PC-3 (cell line): Measurements from ENCODE around the gene ADGRE1. TPM values are rescaled to one million over a fixed set of nuclear protein-coding genes. Genes with fewer than 3 reads are reported as not detected.

Experiments used
- ATAC-seq: fragments of 200-7000 bp; cut with Tn5 transposase; 2 replicates; pipeline ENCODE4 v1.9.1; 2020; ENCODE audit warnings: mild to moderate bottlenecking, moderate library complexity
- BruUV-seq: library from RNA; stranded (reverse); fragments of 400-500 nt; replicated peaks from 2 replicates; lab custom pipeline; 2021; lab: Mats Ljungman, UMichigan
- CTCF ChIA-PET: fragments of 300-600 bp; sonication (Branson Sonifier 250); formaldehyde crosslinking; loops from one replicate; lab custom pipeline; 2022; ENCODE audit warnings: antibody characterized with exemption; lab: Charles Lee
- POLR2A ChIA-PET: fragments of 300-600 bp; sonication (Branson Sonifier 250); formaldehyde crosslinking; loops from one replicate; lab custom pipeline; 2022; ENCODE audit warnings: antibody characterized with exemption; ENCODE audit not compliant: unreplicated experiment; lab: Charles Lee
- DNase-seq: peaks from one replicate; pipeline ENCODE4 v3.0.0-alpha.2; 2015
- H2AFZ ChIP-seq: fragments of 300-600 bp; sonication (generic); 2 replicates; pipeline ENCODE4 v1.6.0; 2016; ENCODE audit warnings: antibody characterized with exemption, low read length
- H3F3A ChIP-seq: fragments of 300-600 bp; sonication (generic); one replicate; pipeline ENCODE4 v1.6.0; 2017; ENCODE audit warnings: antibody characterized with exemption, low read length, control low read depth, mild to moderate bottlenecking; ENCODE audit not compliant: unreplicated experiment
- H3K27ac ChIP-seq: fragments of 300-600 bp; sonication (generic); 2 replicates; pipeline ENCODE4 v1.5.1; 2016; ENCODE audit warnings: mild to moderate bottlenecking, low read length
- H3K27me3 ChIP-seq: fragments of 300-600 bp; sonication (generic); 2 replicates; pipeline ENCODE4 v1.6.1; 2016; ENCODE audit warnings: low read length, mixed read lengths
- H3K36me3 ChIP-seq: fragments of 300-600 bp; sonication (generic); 2 replicates; pipeline ENCODE4 v1.6.1; 2016; ENCODE audit warnings: low read depth, mixed run types, low read length, mixed read lengths
- H3K4me1 ChIP-seq: fragments of 300-600 bp; sonication (generic); 2 replicates; pipeline ENCODE4 v1.5.1; 2016; ENCODE audit warnings: low read length; ENCODE audit not compliant: insufficient read depth
- H3K4me2 ChIP-seq: fragments of 300-600 bp; sonication (generic); 2 replicates; pipeline ENCODE4 v1.6.0; 2016; ENCODE audit warnings: low read length
- H3K4me3 ChIP-seq: fragments of 300-600 bp; sonication (generic); 2 replicates; pipeline ENCODE4 v1.5.1; 2016; ENCODE audit warnings: mild to moderate bottlenecking, low read length, mixed read lengths
- H3K79me2 ChIP-seq: fragments of 300-600 bp; sonication (generic); 2 replicates; pipeline ENCODE4 v1.6.1; 2017; ENCODE audit warnings: low read length, mixed read lengths
- H3K9ac ChIP-seq: fragments of 300-600 bp; sonication (generic); 2 replicates; pipeline ENCODE4 v1.6.0; 2016; ENCODE audit warnings: mild to moderate bottlenecking, low read length
- H3K9me2 ChIP-seq: fragments of 300-600 bp; sonication (generic); replicated peaks from 2 replicates; pipeline ENCODE4 v1.6.1; 2016; ENCODE audit warnings: mixed run types, low read length, mixed read lengths
- H3K9me3 ChIP-seq: fragments of 300-600 bp; sonication (generic); 2 replicates; pipeline ENCODE4 v1.6.1; 2016; ENCODE audit warnings: low read length, mixed read lengths
- H4K20me1 ChIP-seq: fragments of 300-600 bp; sonication (generic); 2 replicates; pipeline ENCODE4 v1.6.1; 2016; ENCODE audit warnings: low read length, mixed read lengths
- CTCF ChIP-seq: fragments of 300-600 bp; sonication (generic); conservative IDR thresholded peaks from 2 replicates; pipeline ENCODE4 v1.5.1; 2017; ENCODE audit warnings: antibody characterized with exemption, low read depth, mild to moderate bottlenecking, low read length
- EZH2 ChIP-seq: fragments of 300-600 bp; sonication (generic); IDR thresholded peaks from one replicate; pipeline ENCODE4 v1.6.1; 2017; ENCODE audit warnings: antibody characterized with exemption, mild to moderate bottlenecking, low read length; ENCODE audit not compliant: unreplicated experiment
- EZH2phosphoT487 ChIP-seq: fragments of 300-600 bp; sonication (generic); IDR thresholded peaks from 2 replicates; pipeline ENCODE4 v1.6.1; 2018; ENCODE audit warnings: mild to moderate bottlenecking, antibody characterized with exemption, low read length, borderline replicate concordance
- intact Hi-C: fragments of 100-400 bp; cut with micrococcal nuclease; formaldehyde crosslinking; loops from 2 replicates; pipeline ENCODE4 v1.9.0; 2023
- total RNA-seq: library from RNA; depleted of rRNA; stranded (reverse); fragments of >200 nt; gene quantifications from 2 replicates; pipeline ENCODE4 v1.2.3, GENCODE V29; 2014

Gene ADGRE1
- total RNA-seq, 1 experiment from 2014 or later, result not detected

DNA sequence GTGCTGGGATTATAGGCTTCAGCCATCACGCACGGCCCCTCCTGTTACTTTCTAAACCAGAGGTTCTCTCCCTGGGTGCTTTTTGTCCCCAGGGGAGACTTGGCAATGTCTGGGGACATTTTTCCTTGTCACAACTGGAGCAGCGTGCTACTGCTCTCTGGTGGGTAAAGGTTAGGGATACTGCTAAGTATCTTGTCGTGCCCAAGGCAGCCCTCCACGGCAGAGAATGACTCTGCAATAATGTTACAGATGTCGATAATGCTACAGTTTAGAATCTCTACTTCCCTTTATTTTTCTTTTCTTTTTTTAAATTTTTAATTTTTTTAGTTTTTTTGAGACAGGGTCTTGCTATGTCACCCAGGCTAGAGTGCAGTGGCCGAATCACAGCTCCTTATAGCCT, 38.0 kb downstream of the ADGRE1 start:
- no peaks in the 10 kb centered on the region for H3F3A ChIP-seq
- POLR2A ChIA-PET, result no interaction called here

GRCh38 chr19:6925801-6926751, 38.7 kb downstream of the ADGRE1 start:
- no TSS peak for BruUV-seq
- Histone ChIP-seq H3K27me3 (peaks cover 12% of the 10 kb centered on the region; the same call in 1 of the 2 replicates), H3K4me2 (peak overlapping the region; percentile 60), H3K79me2 (no peaks in the 10 kb centered on the region), H2AFZ (peak overlapping the region; percentile 62; the same call in 1 of the 2 replicates), H3K9ac (no peak overlapping the region), H3K36me3 (no peaks in the 10 kb centered on the region), H3K9me2 (no peaks in the 10 kb centered on the region), H3F3A (no peaks in the 10 kb centered on the region), H4K20me1 (no peaks in the 10 kb centered on the region), H3K4me3 (peak overlapping the region; percentile 33; the same call in 1 of the 2 replicates), H3K4me1 (no peaks in the 10 kb centered on the region), H3K27ac (no peak overlapping the region), H3K9me3 (peaks cover 8% of the 10 kb centered on the region)
- ChIA-PET POLR2A (no interaction called here), CTCF (interaction anchor here (0.7 kb wide), 1 partner anchor 591 kb away, joined by 3 read pairs; no protein-coding TSS in a partner anchor)
- intact Hi-C loops, result no loop called here
- TF ChIP-seq EZH2 (no peak), CTCF (peak; percentile 66)
- peak; percentile 46 for ATAC-seq
- peak; percentile 60 for DNase-seq

More for the DNA sequence above, 38.0 kb downstream of the ADGRE1 start:
- DNase-seq, result no peak
- peaks cover 7% of the 10 kb centered on the region for H3K9me3 ChIP-seq
- peak overlapping the region; percentile 60; the same call in 1 of the 2 replicates for H3K4me2 ChIP-seq
- no peaks in the 10 kb centered on the region for H3K36me3 ChIP-seq
- H4K20me1 ChIP-seq, result no peaks in the 10 kb centered on the region
- ATAC-seq, result no peak
- no peak overlapping the region for H3K27ac ChIP-seq
- H3K9me2 ChIP-seq, result no peaks in the 10 kb centered on the region
- H3K4me3 ChIP-seq, result no peak overlapping the region
- intact Hi-C loops, result no loop called here
- no TSS peak for BruUV-seq
- peaks cover 12% of the 10 kb centered on the region; the same call in 1 of the 2 replicates for H3K27me3 ChIP-seq
- no peak overlapping the region for H2AFZ ChIP-seq
- no peaks in the 10 kb centered on the region for H3K4me1 ChIP-seq
- CTCF ChIA-PET, result no interaction called here
- H3K9ac ChIP-seq, result no peak overlapping the region
- H3K79me2 ChIP-seq, result no peaks in the 10 kb centered on the region
- TF ChIP-seq CTCF, result no peak
- no peak for TF ChIP-seq EZH2phosphoT487

DNA sequence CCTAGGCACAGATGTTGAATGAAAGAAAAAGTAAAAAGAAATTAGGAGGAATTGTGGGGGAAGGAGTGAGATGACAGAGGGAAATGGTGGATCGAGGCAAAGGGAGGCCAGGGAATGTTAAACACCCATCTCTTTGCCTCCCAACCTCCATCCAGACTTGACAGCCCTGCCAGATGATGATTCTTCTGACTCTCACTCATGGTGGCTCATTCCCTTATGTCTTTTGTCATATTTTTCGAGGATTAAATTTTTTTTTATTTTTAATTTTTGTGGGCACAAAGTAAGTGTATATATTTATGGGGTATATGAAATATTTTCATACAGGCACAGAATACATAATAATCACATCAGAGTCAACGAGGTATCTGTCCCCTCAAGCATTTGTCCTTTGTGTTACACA, 42.8 kb downstream of the ADGRE1 start:
- DNase-seq (no peak), ATAC-seq (no peak)
- Histone ChIP-seq H3K9ac (no peak overlapping the region), H3K4me1 (no peaks in the 10 kb centered on the region), H3F3A (no peaks in the 10 kb centered on the region), H3K9me2 (no peaks in the 10 kb centered on the region), H2AFZ (no peak overlapping the region), H3K4me2 (no peak overlapping the region), H3K36me3 (no peaks in the 10 kb centered on the region), H3K27me3 (peaks cover 9% of the 10 kb centered on the region; the same call in 1 of the 2 replicates), H4K20me1 (no peaks in the 10 kb centered on the region), H3K4me3 (no peak overlapping the region; the same call in 1 of the 2 replicates), H3K27ac (no peak overlapping the region), H3K9me3 (peaks cover 11% of the 10 kb centered on the region), H3K79me2 (no peaks in the 10 kb centered on the region)
- intact Hi-C loops, result no loop called here
- TF ChIP-seq CTCF (no peak), EZH2phosphoT487 (no peak), EZH2 (no peak)
- CTCF ChIA-PET, result no interaction called here
- no TSS peak for BruUV-seq
- POLR2A ChIA-PET, result no interaction called here
